Stimulated activated CD4-positive, alpha-beta T cell treated with anti-CD3 and anti-CD28 coated beads, Interleukin-15, amount 100 ng/mL, for 24 hours (primary cell): ENCODE results near the gene BSCL2.
"Not testable (repeated sequence)": the region's sequence is repeated elsewhere in the genome, so short reads cannot be mapped to it uniquely, and the experiment has no call there.

Experiments used
- DNase-seq: peaks from one replicate; pipeline ENCODE4 v3.0.0-alpha.2; 2020

BSCL2 gene

GRCh38 chr11:62682518-62682917, 24.7 kb downstream of the BSCL2 start:
- no peak for DNase-seq

- peak; percentile 43 for DNase-seq
These were observed 26.4 kb downstream of the BSCL2 start for GRCh38 chr11:62680825-62681240.

GRCh38 chr11:62678770-62679696, 28.2 kb downstream of the BSCL2 start, which contains the start of gene UBXN1:
TSS of gene UBXN1 (minus strand) at chr11:62679073. CDS start at chr11:62678923, 150 bp downstream.
- peak; percentile 93 for DNase-seq

- DNase-seq, result no peak
These were observed 28.8 kb downstream of the BSCL2 start for GRCh38 chr11:62678433-62678769.

GRCh38 chr11:62677714-62678113, 29.5 kb downstream of the BSCL2 start:
- DNase-seq, result no peak

- no peak for DNase-seq
These were observed 30.1 kb downstream of the BSCL2 start for GRCh38 chr11:62677156-62677555.

GRCh38 chr11:62676698-62677097, 30.5 kb downstream of the BSCL2 start:
- DNase-seq, result no peak

GRCh38 chr11:62675415-62675814, 31.8 kb downstream of the BSCL2 start:
- not testable (repeated sequence) for DNase-seq

GRCh38 chr11:62673196-62673525, 34.1 kb downstream of the BSCL2 start:
- DNase-seq, result no peak

GRCh38 chr11:62671608-62672389, 35.4 kb downstream of the BSCL2 start, which contains the start of the genes LBHD1 and UQCC3:
TSS of gene LBHD1 (minus strand) at chr11:62672267. CDS start at chr11:62670031, 2,236 bp downstream.
TSS of gene UQCC3 (plus strand) at chr11:62671673. CDS start at chr11:62671746, 73 bp downstream.
- DNase-seq, result peak; percentile 87

- DNase-seq, result no peak
These were observed 36.0 kb downstream of the BSCL2 start for GRCh38 chr11:62671236-62671607.

- no peak for DNase-seq
These were observed 37.6 kb downstream of the BSCL2 start for GRCh38 chr11:62669420-62670161.

GRCh38 chr11:62667460-62667859, 39.8 kb downstream of the BSCL2 start:
- no peak for DNase-seq

- DNase-seq, result peak; percentile 48
These were observed 40.8 kb downstream of the BSCL2 start for GRCh38 chr11:62666259-62666926.

GRCh38 chr11:62665599-62666258, 41.5 kb downstream of the BSCL2 start:
- peak; percentile 72 for DNase-seq

- peak; percentile 97 for DNase-seq
These were observed 42.1 kb downstream of the BSCL2 start, which contains the start of the genes C11orf98 and CSKMT for GRCh38 chr11:62665075-62665598. TSS of gene C11orf98 (minus strand) at chr11:62665210. CDS start at chr11:62665169, 41 bp downstream. TSS of gene CSKMT (plus strand) at chr11:62665312. CDS start at chr11:62665880, 568 bp downstream.

GRCh38 chr11:62664405-62665074, 42.7 kb downstream of the BSCL2 start:
- peak; percentile 68 for DNase-seq

- DNase-seq, result no peak
These were observed 50.3 kb downstream of the BSCL2 start for GRCh38 chr11:62656796-62657429.

- DNase-seq, result no peak
These were observed 52.9 kb downstream of the BSCL2 start for GRCh38 chr11:62654297-62654696.
